Thoracic aorta (tissue), 2 donors: Measurements from ENCODE around the gene KIRREL1. TPM values are rescaled to one million over a fixed set of nuclear protein-coding genes. Genes with fewer than 3 reads are reported as not detected.

Source experiments
- ATAC-seq: fragments of 150-250 bp; one replicate; pipeline ENCODE4 v1.8.0; 2017; ENCODE audit warnings: low read depth; ENCODE audit not compliant: insufficient number of reproducible peaks, low FRiP score
- DNase-seq: peaks from one replicate; pipeline ENCODE4 v3.0.0-alpha.2; 2020; ENCODE audit warnings: low spot score
- H3K27ac ChIP-seq, 2 donors: fragments of 200-600 bp; sonication (generic); 1 replicate in 1 of 2; 2 replicates in 1 of 2; pipeline ENCODE4 v1.5.1; 2016; ENCODE audit warnings: mild to moderate bottlenecking in 2 of 2, moderate library complexity in 2 of 2
- H3K27me3 ChIP-seq: fragments of 200-600 bp; sonication (generic); replicated peaks from 2 replicates; pipeline ENCODE4 v1.6.0; 2016; ENCODE audit warnings: mild to moderate bottlenecking; ENCODE audit not compliant: insufficient read depth
- H3K36me3 ChIP-seq: fragments of 200-600 bp; sonication (generic); one replicate; pipeline ENCODE4 v1.5.1; 2016
- H3K4me1 ChIP-seq, 2 donors: fragments of 200-600 bp; sonication (generic); 1 replicate in 1 of 2; 2 replicates in 1 of 2; pipeline versions ENCODE4 v1.5.1 to v1.6.0; 2016; ENCODE audit warnings: low read depth in 2 of 2, mild to moderate bottlenecking in 1 of 2; ENCODE audit not compliant: control insufficient read depth in 1 of 2
- H3K4me3 ChIP-seq: fragments of 200-600 bp; sonication (generic); 2 replicates; pipeline ENCODE4 v1.5.1; 2016; ENCODE audit warnings: mild to moderate bottlenecking
- H3K9me3 ChIP-seq: fragments of 200-600 bp; sonication (generic); 2 replicates; pipeline ENCODE4 v1.5.1; 2016
- CTCF ChIP-seq: fragments of 200-600 bp; sonication (generic); IDR thresholded peaks from one replicate; pipeline ENCODE4 v1.5.1; 2019; ENCODE audit warnings: antibody characterized with exemption
- total RNA-seq, 2 donors: library from RNA; depleted of rRNA; stranded (reverse); fragments of >200 nt; gene quantifications; one replicate each; pipeline versions ENCODE4 v1.1.0 to v1.2.3, GENCODE V29; 2016

Gene KIRREL1
- total RNA-seq, 2 donors from 2014 or later: 111 to 136 TPM

- Histone ChIP-seq H3K9me3 (no peaks in the 10 kb centered on the region), H3K36me3 (peaks cover 10% of the 10 kb centered on the region), H3K4me3 (no peak overlapping the region), H3K27me3 (no peaks in the 10 kb centered on the region), H3K27ac (no peak overlapping the region), H3K4me1 (no peaks in the 10 kb centered on the region)
- DNase-seq: no peak
- no peak for TF ChIP-seq CTCF
- no peak for ATAC-seq
Measured at GRCh38 chr1:158099185-158099584, 105.7 kb downstream of the KIRREL1 start.

GRCh38 chr1:158100498-158100897 is 107.1 kb downstream of the KIRREL1 start:
- no peak overlapping the region for H3K27ac ChIP-seq
- no peaks in the 10 kb centered on the region for H3K36me3 ChIP-seq
- H3K27me3 ChIP-seq: no peaks in the 10 kb centered on the region
- no peaks in the 10 kb centered on the region for H3K9me3 ChIP-seq
- ATAC-seq (no peak), DNase-seq (no peak)
- TF ChIP-seq CTCF: no peak
- H3K4me1 ChIP-seq: no peaks in the 10 kb centered on the region
- H3K4me3 ChIP-seq: no peak overlapping the region

DNA sequence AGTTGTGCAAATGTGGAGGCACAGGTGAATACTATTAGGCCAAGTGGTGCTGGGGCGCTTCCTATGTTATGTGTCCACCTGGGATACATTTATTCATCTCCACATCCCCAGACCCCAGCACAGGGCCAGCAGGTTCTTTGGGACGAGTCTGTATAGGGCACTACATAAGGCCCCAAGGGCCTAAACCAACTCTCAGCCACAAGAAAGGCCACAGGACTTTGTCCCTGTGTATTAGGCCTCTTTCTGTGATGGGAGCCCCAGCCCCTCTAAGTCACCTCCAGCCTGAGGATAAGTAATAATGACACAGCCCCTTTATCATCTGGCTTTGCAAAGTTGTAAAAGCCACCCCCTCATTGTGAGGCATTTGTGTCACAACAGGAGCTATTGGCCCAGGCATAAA is 108.0 kb downstream of the KIRREL1 start:
- Histone ChIP-seq H3K4me1 (no peaks in the 10 kb centered on the region), H3K27me3 (no peaks in the 10 kb centered on the region), H3K4me3 (no peak overlapping the region), H3K36me3 (no peaks in the 10 kb centered on the region), H3K9me3 (no peaks in the 10 kb centered on the region), H3K27ac (no peak overlapping the region)
- ATAC-seq: no peak
- DNase-seq: no peak
- TF ChIP-seq CTCF: no peak

DNA sequence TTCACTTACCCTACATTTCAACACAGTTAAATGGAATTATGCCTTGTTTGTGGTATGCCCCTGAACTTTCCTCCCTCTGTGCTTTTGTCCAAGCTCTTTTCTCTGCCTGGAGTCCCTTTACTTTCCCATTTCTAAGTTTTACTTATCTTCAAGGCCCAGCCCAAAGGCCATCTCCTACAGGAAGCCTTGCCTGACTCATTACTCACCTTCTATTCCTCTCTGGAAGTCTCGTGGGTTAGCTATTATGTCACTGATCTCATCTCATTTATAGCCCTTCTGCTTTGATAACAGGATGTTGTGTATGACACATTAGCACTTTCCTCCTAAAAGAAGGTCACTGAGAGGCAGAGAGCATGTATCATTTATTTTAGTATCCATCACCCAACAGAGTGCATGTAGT is 108.5 kb downstream of the KIRREL1 start:
- Histone ChIP-seq H3K27me3 (no peaks in the 10 kb centered on the region), H3K4me1 (no peaks in the 10 kb centered on the region), H3K4me3 (no peak overlapping the region), H3K36me3 (no peaks in the 10 kb centered on the region), H3K27ac (no peak overlapping the region), H3K9me3 (no peaks in the 10 kb centered on the region)
- no peak for DNase-seq
- no peak for TF ChIP-seq CTCF
- ATAC-seq: no peak

DNA sequence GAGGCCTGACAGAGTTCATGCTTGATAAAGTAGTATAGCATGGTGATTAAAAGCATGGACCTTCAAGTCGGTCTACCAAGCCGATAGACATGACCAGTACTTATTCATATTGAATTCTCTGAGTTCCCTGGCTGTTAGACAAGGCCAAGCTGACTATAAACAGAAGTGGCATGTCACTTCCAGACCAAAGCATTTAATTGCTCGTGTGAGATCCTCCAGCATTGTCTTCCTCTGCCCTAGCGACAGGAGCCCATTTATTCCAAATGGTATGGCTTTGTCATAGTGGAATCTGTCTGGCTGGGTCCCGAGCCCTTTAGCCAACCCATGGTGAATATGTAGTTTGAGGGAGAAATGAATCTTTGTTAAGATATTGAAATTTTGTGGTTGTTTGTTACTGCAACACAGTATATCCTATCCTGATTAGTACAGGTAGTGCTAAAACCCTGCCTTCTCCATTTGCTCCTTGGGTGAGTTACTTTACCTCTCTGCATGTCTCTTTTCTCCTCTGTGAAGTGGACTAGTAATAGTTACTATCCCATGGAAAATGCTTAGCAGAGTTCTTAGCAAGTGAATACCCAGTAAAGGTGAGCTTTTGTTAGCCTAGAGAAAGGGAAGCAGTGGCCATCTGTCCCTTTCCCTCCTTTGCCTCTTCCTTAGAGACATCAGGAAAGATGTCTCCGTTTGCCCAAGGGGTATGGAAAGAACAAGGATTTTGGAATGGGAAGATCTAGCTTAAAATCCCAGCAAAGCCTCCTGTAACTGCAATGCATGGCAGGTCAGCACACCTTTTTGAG is 109.6 kb downstream of the KIRREL1 start:
- no peaks in the 10 kb centered on the region for H3K4me1 ChIP-seq
- no peaks in the 10 kb centered on the region for H3K27me3 ChIP-seq
- TF ChIP-seq CTCF: no peak
- no peaks in the 10 kb centered on the region for H3K9me3 ChIP-seq
- H3K27ac ChIP-seq: no peak overlapping the region
- no peak for ATAC-seq
- H3K36me3 ChIP-seq: no peaks in the 10 kb centered on the region
- H3K4me3 ChIP-seq: no peak overlapping the region
- no peak for DNase-seq
